ENCODE results near the gene POLE2.
"Not testable (repeated sequence)": the region's sequence is repeated elsewhere in the genome, so short reads cannot be mapped to it uniquely, and the experiment has no call there.

POLE2 gene

DNA sequence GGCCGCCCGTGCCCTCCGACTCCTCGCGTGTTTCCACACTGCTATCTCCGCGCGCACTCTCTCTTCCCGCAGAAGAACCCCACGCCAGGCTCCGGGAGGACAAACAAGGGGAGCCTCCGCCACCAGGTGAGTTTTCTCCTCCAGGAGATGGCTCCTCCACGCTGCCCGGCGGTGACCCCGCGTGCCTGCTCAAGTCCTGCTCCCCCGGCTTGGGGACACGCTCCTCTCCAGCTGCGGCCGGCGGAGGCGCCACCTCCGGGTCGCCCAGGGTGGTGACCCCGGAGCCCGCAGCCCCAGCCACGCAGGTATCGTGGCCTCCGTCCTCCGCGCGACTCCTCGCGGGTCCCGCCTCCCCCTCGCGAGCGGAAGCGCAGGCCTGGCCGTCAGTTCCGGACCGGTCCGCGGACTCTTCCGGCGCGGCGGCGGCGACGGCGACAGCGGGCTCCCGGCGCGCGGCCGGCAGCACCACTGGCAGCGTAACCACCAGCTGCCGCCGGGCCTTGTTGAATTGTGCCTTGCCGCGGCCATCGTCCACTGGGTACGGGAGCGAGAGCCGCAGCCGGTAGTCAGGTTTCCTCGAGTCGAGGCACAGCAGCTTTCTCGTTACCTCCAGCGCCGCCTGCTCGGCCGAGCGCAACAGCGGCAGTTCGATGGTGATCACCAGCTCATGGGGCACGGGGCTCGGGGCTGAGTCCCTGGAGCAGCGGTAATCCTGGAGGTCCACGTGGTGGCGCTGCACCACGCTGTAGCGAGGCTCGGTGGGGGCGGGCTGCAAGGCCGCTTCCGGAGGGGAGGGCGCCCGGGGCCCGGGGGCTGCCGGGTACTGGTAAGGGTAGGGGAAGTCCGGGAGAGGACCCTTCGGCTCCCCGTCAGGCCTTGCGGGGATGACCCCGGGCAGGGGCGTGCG is 54.1 kb downstream of the POLE2 start:
- Histone ChIP-seq H3K4me3 (ENCODE audit: extremely low read depth, insufficient read depth, low read length, poor library complexity, severe bottlenecking) (peak overlapping the region; percentile 97), H3K27ac (ENCODE audit: low read depth, low read length, severe bottlenecking) (peak overlapping the region; percentile 98), H3K9me3 (ENCODE audit: control insufficient read depth, low read length) (peaks cover 3% of the 10 kb centered on the region), H3K36me3 (ENCODE audit: control insufficient read depth, insufficient read depth, low read length) (peaks cover 32% of the 10 kb centered on the region), H3K4me1 (ENCODE audit: control insufficient read depth, insufficient read depth, low read length, poor library complexity, severe bottlenecking) (peaks cover 6% of the 10 kb centered on the region)
- 0% methylated on average over 78 to 87 of the region's 101 CpGs for WGBS, 2 experiments (ENCODE audit: insufficient coverage in 2 of 2)

DNA sequence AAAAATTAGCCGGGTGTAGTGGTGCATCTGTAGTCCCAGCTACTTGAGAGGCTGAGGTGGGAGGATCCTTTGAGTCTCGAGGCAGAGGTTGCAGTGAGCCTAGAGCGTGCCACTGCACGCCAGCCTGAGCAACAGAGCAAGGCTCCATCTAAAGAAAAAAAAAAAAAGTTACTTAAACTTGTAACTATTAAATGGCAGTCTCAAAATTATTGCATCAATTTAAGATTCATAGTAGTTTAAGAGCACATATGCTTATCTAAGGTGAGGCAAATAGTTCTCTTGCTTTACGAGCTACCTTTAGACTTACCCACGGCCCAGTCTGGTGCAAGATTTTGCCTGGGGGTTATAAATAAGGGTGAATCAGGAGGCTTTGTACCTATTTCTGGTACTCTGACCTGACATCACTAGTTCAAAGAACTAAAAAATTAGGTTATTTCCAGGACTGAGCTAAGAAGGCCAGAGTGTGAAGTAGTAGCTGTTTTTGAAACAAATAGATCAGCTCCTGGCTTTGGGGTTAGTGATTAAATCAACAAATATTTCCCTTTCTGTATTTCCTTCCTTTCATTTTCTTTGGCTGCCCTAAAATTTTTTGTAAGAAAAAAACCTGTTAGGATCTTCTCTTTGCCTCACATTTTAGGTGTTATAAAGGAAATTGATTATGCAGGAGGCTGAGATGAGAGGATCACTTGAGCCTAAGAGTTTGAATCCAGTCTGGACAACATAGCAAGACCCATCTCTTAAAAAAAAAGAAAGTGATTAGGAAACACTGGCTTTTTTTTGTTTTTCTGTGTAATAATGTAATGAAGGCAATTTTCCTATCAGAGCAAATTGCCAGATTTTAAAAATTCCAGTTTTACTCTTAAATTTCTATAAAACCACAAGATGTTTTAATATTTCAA is 63.8 kb downstream of the POLE2 start:
- H3K27ac ChIP-seq (ENCODE audit: low read depth, low read length, severe bottlenecking) = peak overlapping the region; percentile 3
- H3K4me1 ChIP-seq (ENCODE audit: control insufficient read depth, insufficient read depth, low read length, poor library complexity, severe bottlenecking) = peaks cover 6% of the 10 kb centered on the region

DNA sequence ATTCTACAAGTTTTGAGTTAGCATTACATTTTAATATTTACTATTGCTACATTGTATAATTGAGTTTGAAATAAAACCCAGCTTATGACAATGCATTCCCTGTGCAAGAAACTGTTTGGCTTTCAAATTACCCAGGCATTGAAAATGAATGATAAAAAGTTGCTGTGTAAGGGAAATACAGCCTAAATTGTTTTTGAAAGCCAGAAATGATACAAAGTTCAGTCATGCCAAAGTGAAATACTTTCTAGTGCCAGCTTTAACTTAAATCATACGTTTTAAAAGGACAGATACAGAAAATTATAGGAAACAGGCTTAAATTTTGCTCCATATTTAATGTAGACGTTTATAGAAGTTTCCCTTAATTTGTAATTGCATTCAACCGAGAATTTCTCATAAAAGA is 64.6 kb downstream of the POLE2 start:
- Histone ChIP-seq H3K4me3 (ENCODE audit: extremely low read depth, insufficient read depth, low read length, poor library complexity, severe bottlenecking) (peak overlapping the region; percentile 10), H3K4me1 (ENCODE audit: control insufficient read depth, insufficient read depth, low read length, poor library complexity, severe bottlenecking) (peaks cover 6% of the 10 kb centered on the region), H3K36me3 (ENCODE audit: control insufficient read depth, insufficient read depth, low read length) (peaks cover 32% of the 10 kb centered on the region), H3K27ac (ENCODE audit: low read depth, low read length, severe bottlenecking) (no peak overlapping the region), H3K9me3 (ENCODE audit: control insufficient read depth, low read length) (no peaks in the 10 kb centered on the region)
- no CpG with 5 or more reads among the region's 3 CpGs for WGBS, 2 experiments (ENCODE audit: insufficient coverage in 2 of 2)

More for the DNA sequence above, 63.8 kb downstream of the POLE2 start:
- Histone ChIP-seq H3K4me3 (ENCODE audit: extremely low read depth, insufficient read depth, low read length, poor library complexity, severe bottlenecking) (no peak overlapping the region), H3K36me3 (ENCODE audit: control insufficient read depth, insufficient read depth, low read length) (peaks cover 32% of the 10 kb centered on the region), H3K9me3 (ENCODE audit: control insufficient read depth, low read length) (no peaks in the 10 kb centered on the region)
- 77 to 93% methylated on average over 2 to 3 of the region's 6 CpGs for WGBS, 2 experiments (ENCODE audit: insufficient coverage in 2 of 2)

DNA sequence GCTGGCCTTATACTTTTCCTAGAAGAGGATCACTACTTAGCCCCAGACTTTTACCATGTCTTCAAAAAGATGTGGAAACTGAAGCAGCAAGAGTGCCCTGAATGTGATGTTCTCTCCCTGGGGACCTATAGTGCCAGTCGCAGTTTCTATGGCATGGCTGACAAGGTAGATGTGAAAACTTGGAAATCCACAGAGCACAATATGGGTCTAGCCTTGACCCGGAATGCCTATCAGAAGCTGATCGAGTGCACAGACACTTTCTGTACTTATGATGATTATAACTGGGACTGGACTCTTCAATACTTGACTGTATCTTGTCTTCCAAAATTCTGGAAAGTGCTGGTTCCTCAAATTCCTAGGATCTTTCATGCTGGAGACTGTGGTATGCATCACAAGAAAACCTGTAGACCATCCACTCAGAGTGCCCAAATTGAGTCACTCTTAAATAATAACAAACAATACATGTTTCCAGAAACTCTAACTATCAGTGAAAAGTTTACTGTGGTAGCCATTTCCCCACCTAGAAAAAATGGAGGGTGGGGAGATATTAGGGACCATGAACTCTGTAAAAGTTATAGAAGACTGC is 65.9 kb downstream of the POLE2 start:
- peaks cover 36% of the 10 kb centered on the region for H3K36me3 ChIP-seq (ENCODE audit: control insufficient read depth, insufficient read depth, low read length)
- no peak overlapping the region for H3K27ac ChIP-seq (ENCODE audit: low read depth, low read length, severe bottlenecking)
- 52 to 74% methylated on average over 3 of the region's 3 CpGs for WGBS, 2 experiments (ENCODE audit: insufficient coverage in 2 of 2)
- peak overlapping the region; percentile 91 for H3K4me3 ChIP-seq (ENCODE audit: extremely low read depth, insufficient read depth, low read length, poor library complexity, severe bottlenecking)
- no peaks in the 10 kb centered on the region for H3K9me3 ChIP-seq (ENCODE audit: control insufficient read depth, low read length)
- H3K4me1 ChIP-seq (ENCODE audit: control insufficient read depth, insufficient read depth, low read length, poor library complexity, severe bottlenecking) = peaks cover 6% of the 10 kb centered on the region

- Histone ChIP-seq H3K36me3 (ENCODE audit: control insufficient read depth, insufficient read depth, low read length) (peaks cover 37% of the 10 kb centered on the region), H3K4me1 (ENCODE audit: control insufficient read depth, insufficient read depth, low read length, poor library complexity, severe bottlenecking) (peaks cover 6% of the 10 kb centered on the region), H3K27ac (ENCODE audit: low read depth, low read length, severe bottlenecking) (peak overlapping the region; percentile 97), H3K4me3 (ENCODE audit: extremely low read depth, insufficient read depth, low read length, poor library complexity, severe bottlenecking) (peak overlapping the region; percentile 91), H3K9me3 (ENCODE audit: control insufficient read depth, low read length) (no peaks in the 10 kb centered on the region)
- 3 to 4% methylated on average over 59 to 65 of the region's 65 CpGs for WGBS, 2 experiments (ENCODE audit: insufficient coverage in 2 of 2)
These were observed 66.7 kb downstream of the POLE2 start for GRCh38 chr14:49621114-49621881.

DNA sequence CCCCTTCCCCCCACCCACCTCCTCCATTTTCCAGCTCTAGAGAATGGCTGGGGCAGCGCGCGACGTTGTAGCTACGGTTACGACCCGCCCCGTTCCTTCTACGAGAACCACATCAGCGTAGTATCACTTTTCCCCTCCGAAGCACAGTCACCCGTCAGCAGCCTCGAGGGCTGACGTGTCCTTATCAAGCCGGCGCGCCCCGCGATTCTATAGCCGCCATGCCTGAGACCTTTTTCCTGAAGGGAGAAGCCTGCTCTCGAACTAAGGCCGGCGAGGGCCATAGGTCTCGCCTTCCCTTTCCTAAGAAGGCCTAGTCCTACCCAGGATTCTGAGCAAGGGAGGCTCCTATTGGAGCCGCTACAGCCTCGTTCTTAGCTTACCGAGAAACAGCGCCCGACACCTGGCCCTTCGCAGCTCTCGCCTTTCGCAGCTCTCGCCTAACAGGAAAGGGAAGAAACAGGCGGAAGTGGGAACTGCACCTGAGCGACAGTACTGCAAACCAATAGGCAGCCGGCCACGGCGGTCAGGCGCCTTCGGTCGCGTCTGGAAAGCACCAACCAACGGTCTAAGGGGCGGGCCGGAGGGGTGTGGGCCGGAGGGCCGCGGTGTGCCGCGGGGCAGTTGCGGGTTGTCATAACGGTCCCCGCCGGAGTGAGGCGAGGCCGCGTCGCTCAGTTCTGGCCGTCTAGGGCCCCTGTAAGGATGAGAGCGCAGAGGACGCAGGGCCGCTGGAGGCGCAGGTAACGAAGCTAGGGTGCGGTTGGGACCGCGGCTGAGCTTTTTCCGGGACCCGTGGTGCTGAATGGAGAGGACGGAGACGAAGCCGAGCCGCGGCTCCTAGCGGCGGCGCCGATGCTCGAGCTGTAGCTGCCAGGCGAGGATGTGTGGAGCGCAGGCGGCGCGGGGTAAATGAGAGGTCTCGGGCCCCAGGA is 67.6 kb downstream of the POLE2 start, which contains the start of the genes MGAT2 and RPL36AL:
MGAT2 (plus strand) TSS at position 618 of the 932 bp plus-strand sequence. CDS start 470 bp downstream, outside the sequence.
RPL36AL (minus strand) TSS at position 445 of the 932 bp plus-strand sequence. CDS start 1,522 bp downstream, outside the sequence.
- 0 to 1% methylated on average over 56 to 67 of the region's 85 CpGs for WGBS, 2 experiments (ENCODE audit: insufficient coverage in 2 of 2)
- peaks cover 40% of the 10 kb centered on the region for H3K36me3 ChIP-seq (ENCODE audit: control insufficient read depth, insufficient read depth, low read length)
- peak within 1 kb of the TSS; percentile 97 for H3K27ac ChIP-seq (ENCODE audit: low read depth, low read length, severe bottlenecking)
- peaks cover 6% of the 10 kb centered on the region for H3K4me1 ChIP-seq (ENCODE audit: control insufficient read depth, insufficient read depth, low read length, poor library complexity, severe bottlenecking)
- H3K4me3 ChIP-seq (ENCODE audit: extremely low read depth, insufficient read depth, low read length, poor library complexity, severe bottlenecking) = peak within 1 kb of the TSS; percentile 91
- no peaks in the 10 kb centered on the region for H3K9me3 ChIP-seq (ENCODE audit: control insufficient read depth, low read length)

GRCh38 chr14:49619730-49620129 is 68.3 kb downstream of the POLE2 start:
- WGBS, 2 experiments (ENCODE audit: insufficient coverage in 2 of 2) = 0% methylated on average over 1 to 6 of the region's 11 CpGs
- no peaks in the 10 kb centered on the region for H3K9me3 ChIP-seq (ENCODE audit: control insufficient read depth, low read length)
- H3K4me1 ChIP-seq (ENCODE audit: control insufficient read depth, insufficient read depth, low read length, poor library complexity, severe bottlenecking) = peaks cover 6% of the 10 kb centered on the region
- peak overlapping the region; percentile 97 for H3K27ac ChIP-seq (ENCODE audit: low read depth, low read length, severe bottlenecking)
- peak overlapping the region; percentile 91 for H3K4me3 ChIP-seq (ENCODE audit: extremely low read depth, insufficient read depth, low read length, poor library complexity, severe bottlenecking)
- peaks cover 45% of the 10 kb centered on the region for H3K36me3 ChIP-seq (ENCODE audit: control insufficient read depth, insufficient read depth, low read length)

DNA sequence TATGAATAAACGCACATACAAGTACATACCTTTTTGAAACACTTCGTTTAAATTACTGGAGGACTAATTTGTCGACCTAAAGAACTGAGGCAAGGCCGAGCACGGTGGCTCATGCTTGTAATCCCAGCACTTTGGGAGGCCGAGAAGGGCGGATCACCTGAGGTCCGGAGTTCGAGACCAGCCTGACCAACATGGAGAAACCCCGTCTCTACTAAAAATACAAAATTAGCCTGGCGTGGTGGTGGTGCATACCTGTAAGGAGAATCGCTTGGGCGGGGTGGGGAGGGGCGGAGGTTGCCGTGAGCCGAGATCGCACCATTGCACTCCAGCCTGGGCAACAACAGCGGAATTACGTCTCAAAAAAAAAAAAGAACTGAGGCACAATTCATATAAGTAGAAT is 68.7 kb downstream of the POLE2 start:
- peaks cover 46% of the 10 kb centered on the region for H3K36me3 ChIP-seq (ENCODE audit: control insufficient read depth, insufficient read depth, low read length)
- H3K4me1 ChIP-seq (ENCODE audit: control insufficient read depth, insufficient read depth, low read length, poor library complexity, severe bottlenecking); H3K9me3 ChIP-seq (ENCODE audit: control insufficient read depth, low read length): not testable (repeated sequence)
- peak overlapping the region; percentile 97 for H3K27ac ChIP-seq (ENCODE audit: low read depth, low read length, severe bottlenecking)
- H3K4me3 ChIP-seq (ENCODE audit: extremely low read depth, insufficient read depth, low read length, poor library complexity, severe bottlenecking) = peak overlapping the region; percentile 91
- 70 to 74% methylated on average over 11 to 12 of the region's 19 CpGs for WGBS, 2 experiments (ENCODE audit: insufficient coverage in 2 of 2)

- Histone ChIP-seq H3K4me3 (ENCODE audit: extremely low read depth, insufficient read depth, low read length, poor library complexity, severe bottlenecking) (no peak overlapping the region), H3K9me3 (ENCODE audit: control insufficient read depth, low read length) (no peaks in the 10 kb centered on the region), H3K27ac (ENCODE audit: low read depth, low read length, severe bottlenecking) (no peak overlapping the region), H3K36me3 (ENCODE audit: control insufficient read depth, insufficient read depth, low read length) (peaks cover 44% of the 10 kb centered on the region), H3K4me1 (ENCODE audit: control insufficient read depth, insufficient read depth, low read length, poor library complexity, severe bottlenecking) (peaks cover 6% of the 10 kb centered on the region)
- WGBS, 2 experiments (ENCODE audit: insufficient coverage in 2 of 2) = 94 to 96% methylated on average over 2 to 6 of the region's 6 CpGs
These were observed 70.0 kb downstream of the POLE2 start for GRCh38 chr14:49617852-49618519.

Measured in mesodermal cell (in vitro differentiated cells).